Activated effector memory CD4-positive, alpha-beta T cell treated with anti-CD3 and anti-CD28 coated beads, Interleukin-2, amount 50 U/mL, for 16 hours (primary cell): ENCODE results near the gene RASGRF2.

ENCODE experiments used
- DNase-seq: peaks from one replicate; pipeline ENCODE4 v3.0.0-alpha.2; 2020

Gene RASGRF2

DNA sequence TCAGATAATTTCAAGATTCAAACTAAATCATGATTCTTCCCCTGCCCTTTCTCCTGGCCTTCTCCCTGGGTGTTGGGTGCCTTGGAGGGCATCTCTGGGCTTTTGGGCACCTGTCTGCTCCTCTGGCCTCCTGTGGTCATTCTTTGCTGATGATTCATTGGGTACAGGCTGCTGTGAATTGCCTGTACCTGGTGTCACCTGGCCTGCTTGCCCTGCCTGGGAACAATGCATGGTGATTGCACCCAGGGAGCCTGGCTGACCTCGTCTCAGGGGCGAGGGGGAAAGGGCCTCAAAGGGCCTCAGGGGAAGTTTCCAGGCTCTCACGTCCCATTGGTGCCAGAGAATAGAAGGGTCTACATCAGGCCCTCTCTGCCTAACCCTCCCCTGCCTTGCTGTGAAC lies 252.9 kb downstream of the RASGRF2 start:
- no peak for DNase-seq

DNA sequence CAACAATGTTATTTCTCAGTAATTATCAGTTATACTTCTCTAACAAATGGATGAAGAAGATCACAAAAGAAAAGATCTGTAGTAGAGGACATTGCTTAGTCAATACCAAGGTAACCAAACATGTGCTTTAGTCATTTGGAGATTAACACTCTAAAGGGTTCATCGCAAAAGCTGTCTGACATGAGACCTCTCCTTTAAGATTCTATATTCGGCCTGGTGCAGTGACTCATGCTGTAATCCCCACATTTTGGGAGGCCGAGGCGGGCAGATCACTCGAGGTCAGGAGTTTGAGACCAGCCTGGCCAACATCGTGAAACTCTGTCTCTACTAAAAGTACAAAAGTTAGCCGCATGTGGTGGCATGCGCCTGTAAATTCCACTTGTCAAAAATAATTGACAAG lies 254.7 kb downstream of the RASGRF2 start:
- no peak for DNase-seq

DNA sequence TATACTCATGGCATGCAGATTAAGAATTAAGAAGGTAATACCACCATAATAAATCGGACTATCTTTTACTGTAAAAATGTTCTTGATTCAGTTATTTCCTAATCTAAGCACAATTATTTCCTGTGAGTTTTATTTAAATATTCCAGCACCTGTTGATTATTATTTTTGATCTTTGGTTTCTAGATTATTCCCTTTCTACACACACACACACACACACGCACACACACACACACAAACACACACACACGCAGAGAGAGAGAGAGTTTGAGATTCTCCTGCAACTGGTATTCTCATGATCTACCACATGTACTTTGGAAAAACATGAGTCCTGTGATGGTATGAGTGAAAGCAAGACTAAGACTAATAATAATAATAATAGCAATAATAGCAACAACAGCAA lies 256.0 kb downstream of the RASGRF2 start:
- no peak for DNase-seq

DNA sequence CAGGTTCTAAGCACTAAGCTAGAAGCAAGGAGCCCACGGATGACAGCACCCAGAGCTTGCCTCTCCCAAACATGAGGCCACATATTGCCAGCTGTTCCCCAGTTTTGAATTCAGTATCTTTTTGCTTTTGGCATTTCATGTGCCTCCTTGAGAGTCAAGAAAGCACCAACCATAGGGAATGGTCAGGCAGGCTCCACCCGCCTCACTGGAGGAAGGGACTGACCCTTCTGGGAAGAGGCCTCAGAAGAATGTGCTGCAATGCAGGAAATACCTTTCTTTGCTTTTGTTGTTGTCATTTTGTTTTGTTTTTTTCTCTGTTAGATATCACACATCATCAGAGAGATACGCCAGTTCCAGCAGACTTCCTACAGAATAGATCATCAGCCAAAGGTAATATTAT lies 259.2 kb downstream of the RASGRF2 start:
- DNase-seq: no peak

DNA sequence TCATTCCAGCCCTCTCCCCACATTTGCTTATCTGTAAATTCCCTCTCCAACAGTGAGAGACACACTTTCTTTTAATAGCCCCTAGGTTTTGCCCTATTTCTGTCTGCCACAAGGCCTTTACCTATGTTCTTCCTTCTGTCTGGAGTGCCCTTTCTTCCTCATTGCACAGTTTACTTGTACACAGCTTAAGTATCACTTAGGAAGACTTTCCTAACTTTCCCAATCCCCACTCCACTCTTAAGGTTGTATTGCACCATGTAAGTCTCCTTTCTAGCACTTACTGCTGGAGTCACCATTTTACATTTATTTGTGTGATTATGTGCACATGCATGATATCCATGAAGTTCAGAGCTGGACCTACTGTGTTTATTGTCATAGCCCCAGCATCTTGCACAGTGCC lies 262.1 kb downstream of the RASGRF2 start:
- DNase-seq: no peak

DNA sequence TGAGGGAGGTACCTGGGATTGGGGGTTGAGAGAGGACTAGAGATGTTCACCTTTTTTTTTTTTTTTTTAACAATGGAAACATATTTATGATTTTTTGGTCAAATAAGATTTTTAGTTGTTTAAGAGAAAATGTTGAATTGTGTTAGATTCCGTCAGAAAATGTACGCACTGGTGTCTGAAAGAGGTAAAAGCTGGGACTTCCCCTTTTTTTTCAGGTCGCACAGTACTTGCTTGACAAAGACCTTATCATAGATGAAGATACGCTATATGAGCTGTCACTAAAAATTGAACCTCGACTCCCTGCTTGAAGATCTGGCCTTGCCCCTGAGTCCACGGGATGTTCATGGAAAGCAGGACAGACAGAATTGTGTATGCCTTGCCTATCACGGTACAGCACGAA lies 265.3 kb downstream of the RASGRF2 start:
- DNase-seq: no peak

DNA sequence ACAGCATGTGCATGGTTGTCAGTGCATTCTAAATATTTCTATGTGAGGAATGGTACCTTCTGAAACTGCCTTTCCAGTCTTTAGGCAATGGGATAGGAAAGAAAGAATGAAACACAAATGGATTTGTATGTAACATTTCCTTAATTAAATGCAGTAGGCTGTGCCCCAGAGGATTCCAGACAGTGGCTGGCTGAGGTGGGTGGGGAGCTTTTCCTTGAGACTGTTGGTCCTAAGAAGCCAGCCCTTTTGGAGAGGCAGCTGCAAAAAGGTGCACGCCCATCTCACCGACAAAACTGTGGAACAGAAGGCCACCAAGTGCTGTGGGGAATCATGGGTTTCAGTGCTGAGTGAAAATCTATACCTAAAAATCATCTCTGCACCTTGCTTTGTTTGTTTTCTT lies 266.1 kb downstream of the RASGRF2 start:
- DNase-seq: no peak

DNA sequence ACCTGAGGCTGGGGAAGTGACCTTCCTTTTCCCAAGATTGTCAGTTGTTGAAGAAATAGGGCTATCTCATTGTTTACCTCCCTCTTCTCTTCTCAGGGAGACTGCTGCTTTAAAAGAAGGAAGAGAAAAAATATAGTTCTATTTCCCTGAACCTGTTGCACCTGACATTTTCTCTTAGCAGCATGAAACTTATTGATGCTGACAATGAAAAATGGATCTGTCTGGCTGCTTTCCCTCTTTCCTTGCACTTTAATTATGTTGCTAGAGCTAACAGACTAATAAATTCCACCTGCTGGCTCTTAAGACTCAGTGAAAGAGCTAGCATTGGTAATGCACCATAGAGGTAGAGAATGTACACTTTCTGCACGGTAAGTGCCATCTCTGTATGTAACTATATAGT lies 266.8 kb downstream of the RASGRF2 start:
- no peak for DNase-seq

DNA sequence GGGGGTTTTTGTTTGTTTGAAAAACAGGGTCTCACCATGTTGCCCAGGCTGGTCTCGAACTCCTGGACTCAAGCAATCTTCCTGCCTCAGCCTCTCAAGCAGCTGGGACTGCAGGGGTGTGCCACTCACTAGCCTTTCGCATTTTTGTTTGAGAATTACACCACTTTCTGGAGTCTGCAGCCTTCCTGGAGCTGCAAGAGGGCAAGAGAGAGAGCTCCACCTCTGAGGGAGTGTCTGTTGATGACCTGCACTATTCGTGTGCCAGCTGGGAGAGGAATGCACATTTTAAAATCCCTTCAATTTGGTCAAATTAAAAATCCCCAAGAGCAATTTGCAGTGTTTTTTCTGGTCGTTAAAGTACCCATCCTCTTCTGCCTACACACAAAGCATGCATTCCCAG lies 267.9 kb downstream of the RASGRF2 start:
- no peak for DNase-seq

DNA sequence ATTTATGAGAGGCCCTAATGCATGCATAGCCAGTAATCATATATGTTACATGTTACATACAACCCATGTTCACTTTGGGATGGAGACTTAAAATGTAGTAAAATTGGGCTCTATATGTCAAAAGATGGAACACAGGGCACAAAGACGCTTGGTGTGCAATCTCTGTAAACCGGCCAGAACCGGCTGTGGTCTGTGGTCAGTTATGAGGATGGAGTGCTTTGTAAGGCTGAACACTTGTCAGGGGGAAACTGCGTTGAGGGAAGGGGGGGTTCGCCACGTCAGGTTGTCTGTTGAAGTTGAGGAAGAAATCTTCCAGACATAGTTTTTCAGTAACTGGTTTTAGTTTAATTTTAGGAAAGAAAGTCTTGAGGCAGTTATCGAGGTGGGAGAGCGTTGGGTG lies 270.3 kb downstream of the RASGRF2 start:
- DNase-seq: no peak

DNA sequence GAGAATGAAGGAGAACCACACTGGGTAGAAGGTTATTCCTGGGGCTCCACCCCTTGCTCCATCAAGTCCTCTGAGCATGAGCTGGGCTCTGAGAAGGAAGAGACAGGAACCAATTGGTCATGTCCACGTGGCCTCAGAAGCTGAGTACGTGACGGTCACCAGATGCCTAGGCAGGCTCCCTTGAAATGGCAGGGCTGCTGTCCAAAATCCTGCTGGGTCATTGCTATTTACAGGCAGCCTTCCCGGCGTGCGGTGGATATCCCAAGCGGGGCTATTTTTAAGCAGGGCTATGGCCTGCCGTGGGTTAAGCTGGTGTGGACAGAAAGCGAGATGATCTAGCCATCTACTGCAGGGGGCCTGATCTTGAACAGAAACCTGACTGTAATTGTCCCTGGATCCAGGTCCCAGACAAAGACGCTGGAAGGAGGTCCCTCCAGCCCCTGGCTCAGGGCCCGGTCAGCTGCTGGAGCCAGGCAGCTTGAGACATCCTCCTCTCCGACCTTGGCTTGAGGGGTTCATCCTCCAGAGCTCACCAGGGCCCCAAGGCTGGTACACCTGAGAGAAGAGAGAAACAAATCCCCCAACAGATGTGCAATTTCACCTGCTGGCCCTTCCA lies 272.4 kb downstream of the RASGRF2 start:
- no peak for DNase-seq

DNA sequence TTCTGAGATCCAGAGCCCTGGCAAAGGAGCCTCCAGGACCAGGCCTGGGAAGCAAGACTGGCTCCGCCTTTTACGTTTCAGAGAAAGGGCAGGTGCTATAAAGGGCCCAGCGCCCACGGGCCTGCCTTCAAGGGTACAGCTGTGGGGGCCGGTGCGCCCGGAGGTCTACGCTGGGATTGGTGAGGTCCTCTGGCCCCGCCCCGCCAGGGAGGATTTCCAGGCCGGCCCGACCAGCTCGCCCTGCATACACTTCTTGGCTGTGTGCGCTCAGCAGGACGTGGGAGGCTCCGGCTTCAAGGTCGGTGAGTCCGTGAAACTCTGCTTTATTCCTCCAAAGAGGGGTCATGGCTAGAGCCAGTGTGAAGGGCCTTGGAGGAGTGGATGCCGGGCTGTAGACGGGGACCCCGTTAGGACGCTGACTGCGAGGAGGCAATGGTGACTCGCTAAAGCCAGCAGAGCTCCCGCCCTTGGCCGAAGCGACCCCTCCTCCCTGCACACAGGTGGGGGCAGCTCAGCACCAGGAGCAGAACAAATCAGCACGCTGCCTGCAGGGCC lies 273.0 kb downstream of the RASGRF2 start, which contains the start of gene CKMT2:
Gene CKMT2, plus strand, starts transcription at position 243 of the 555 bp plus-strand sequence. CDS start 17,811 bp downstream, outside the sequence.
- no peak for DNase-seq

DNA sequence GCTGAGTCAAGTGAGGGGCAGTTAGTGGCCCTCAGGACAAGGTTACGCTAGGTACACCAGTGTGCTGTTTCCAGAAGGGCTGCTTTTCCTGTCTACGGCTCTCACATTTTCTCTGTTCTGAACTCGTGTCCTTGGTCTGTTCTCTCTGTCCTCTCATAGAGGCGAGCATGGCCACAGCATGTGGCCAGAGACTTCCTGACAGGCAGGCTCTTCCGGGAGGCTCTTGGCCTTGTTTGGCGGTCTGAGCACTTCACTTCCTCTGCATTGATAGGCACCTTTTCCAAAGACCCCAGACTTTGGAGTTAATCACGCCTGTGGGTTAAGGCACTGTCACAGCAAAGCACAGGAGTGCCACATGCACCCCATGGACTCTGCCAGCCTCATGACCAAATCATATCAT lies 274.1 kb downstream of the RASGRF2 start:
- no peak for DNase-seq

DNA sequence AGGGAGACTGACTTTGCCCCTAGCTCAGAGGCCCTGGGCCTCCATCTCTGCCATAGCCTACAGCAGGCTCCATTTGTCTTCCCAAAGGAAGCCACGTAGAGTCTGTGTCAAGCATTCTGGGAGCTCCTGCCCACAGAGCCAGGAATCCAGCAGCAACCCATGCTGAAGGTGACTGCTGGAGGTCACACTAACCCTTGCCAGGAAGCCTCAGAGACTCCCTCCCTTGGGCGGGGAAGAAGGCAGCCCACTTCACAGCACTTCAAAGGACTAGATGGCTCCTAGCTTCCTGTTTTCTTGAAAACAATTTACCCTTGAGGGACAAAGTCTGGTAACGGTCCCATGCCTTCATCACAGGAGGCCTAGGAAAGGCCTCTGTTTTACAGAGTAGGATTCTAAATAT lies 274.6 kb downstream of the RASGRF2 start:
- DNase-seq: no peak

DNA sequence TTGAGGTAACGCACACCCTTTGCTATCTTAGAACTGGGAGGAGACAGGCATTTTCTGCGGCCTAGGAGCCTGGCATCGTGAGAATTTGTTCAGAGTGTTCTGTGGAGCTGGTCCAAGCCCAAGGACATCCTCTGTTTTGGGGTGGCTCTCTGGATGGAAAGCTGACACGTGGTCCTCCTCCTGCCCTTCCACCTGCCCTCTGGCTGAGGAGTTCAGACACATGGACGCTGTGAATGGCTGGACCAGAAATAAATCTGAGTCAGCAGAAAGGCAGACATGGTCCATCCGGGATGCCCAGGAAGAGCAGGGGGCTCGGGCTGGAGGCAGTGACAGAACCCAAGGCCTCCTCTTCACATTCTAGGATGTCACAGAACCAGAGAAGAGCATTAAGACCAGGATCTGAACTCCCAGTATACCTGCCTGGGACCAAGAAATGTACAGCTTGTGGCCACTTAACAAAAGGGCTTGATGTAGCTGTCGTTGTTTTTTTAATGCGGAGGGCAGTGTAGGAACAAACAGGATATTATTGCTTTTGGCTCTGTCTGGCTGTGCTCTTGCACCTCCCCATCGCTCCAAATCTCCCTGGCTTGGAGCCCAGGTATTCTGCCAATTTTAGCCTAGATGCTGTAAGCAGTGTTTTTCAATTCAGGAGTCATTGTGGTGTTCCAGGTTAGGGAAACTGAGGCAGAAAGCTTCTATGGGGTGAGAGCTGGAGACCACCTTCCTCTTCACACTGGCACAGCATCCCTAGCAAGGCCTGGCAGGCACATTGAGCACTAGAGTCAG lies 275.3 kb downstream of the RASGRF2 start:
- no peak for DNase-seq

DNA sequence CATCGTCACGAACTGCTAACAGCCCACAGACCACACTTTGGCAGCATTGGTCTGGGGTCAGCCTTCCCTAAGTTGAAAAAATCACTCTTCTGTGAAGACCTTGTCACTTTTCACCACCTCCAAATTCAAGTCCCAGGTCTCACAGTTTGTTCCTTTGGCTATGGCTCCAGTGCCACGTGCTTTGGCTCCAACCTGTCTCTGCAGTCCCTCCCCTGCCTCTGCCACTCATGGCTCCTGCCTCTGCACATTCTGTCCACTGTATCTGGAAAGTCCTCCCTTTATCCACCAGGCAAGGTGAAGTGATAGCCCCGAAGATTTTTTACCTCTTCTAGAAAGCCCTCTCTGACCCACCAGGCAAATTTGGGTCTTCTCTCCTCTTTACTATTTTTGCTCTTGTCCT lies 278.3 kb downstream of the RASGRF2 start:
- no peak for DNase-seq

DNA sequence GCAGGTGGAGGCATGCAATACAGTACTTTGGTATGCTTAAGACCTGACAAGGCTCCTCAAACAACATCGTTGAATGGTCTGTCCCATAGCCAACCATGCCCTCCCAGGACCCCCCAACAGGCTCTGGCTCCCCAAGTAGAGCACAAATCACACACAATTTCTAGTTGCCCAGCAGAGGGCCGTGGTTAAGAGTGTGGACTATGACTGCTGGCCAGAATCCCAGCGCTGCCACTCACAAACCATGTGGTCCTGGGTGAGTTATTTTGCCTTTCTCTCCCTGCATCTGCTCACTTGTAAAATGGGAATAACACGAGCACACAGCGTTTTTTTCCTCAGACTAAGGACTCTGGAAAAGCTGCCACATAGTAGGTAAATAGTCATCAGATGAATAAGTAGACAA lies 279.4 kb downstream of the RASGRF2 start:
- no peak for DNase-seq

DNA sequence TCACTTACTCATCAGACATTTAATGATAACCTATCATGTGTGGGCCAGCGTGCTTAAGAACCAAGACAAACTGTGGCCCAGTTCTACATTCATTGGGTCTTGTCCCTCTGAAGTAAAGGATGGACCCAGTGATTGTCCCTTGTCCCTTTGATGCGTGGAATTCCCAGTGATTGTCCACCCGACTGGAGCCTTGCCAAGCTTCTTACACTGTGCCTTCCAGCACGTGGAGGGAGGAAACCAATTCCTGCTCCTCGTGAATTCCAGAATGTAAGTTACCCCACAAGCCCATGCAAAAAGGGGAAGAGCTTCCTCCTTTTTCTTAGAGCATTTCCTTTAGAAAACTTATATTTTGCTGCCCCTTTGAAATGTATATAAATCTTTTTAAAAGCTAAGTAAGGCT lies 280.8 kb downstream of the RASGRF2 start:
- DNase-seq: no peak

DNA sequence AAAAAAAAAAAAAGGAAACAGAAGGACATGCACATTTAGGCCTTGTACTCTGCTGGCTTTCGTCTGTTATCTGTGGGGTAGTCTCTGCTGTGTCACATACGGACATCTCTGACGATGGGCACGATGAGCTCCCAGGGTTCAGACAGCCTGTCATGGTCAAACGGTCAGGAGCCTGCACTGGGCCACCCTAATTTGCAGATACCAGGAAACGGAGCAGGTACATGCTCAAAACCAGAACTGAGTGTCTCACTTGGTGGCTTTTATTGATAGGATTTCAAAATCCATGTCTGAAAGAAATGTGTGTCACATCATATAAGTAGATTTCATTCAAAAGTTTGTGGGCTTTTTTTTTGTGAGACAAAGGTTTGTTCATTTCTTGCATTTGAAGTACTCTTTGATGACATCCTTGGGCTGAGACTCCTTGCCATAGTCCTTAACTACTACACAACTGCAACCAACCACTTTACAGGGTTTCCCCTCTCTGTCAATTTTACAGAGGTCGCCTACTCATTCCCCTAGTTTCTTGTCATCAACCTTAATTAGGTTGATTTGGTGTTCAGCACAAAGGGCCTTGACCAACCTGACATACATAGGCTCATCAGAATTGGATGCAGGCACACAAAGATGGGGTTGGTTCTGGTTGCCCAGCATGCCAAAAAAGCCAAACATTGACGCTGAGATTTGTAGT lies 281.9 kb downstream of the RASGRF2 start:
- no peak for DNase-seq

DNA sequence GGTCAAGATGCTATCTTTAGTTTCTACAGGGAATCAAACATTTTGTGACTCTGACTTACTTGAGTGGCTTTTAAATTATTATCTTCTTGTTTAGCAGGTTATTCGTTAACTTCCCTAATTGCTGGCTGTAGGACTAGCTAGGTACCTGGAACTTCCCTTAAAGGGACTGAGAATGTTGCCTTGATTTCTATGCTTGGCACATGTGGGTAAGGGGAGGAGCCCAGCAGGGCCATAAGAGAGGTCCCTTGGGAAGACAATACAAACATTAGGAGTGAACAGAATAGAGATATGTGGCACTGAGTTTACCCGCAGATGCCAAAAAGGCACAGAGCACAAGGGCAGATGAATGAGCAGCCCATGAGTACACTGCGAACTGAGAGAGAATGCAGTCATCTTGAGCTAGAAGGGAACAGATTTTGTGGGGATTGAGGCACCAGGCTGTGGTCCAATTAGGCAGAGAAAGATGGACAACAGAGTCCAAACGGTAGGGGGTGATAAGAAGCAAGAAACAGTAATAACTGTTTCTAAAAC lies 282.8 kb downstream of the RASGRF2 start:
- DNase-seq: no peak

DNA sequence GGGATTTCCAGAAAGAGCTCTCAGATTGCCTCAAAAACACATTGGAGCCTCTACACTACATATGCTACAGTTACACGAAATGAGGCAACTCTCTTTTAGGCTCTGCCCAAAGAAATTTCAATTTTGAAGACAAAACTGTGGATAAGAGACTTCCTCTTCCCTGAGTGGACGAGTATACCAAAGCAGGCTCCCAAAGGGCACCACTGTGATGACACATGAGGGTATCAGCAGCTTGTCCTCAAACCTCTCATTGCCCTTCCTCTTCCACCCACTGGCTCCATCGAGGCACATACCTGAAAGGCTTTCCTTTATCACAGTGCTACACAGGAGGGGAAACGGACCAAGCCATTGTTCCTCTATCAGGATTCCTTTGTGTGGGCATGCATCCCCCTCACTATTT lies 284.3 kb downstream of the RASGRF2 start:
- DNase-seq: no peak

DNA sequence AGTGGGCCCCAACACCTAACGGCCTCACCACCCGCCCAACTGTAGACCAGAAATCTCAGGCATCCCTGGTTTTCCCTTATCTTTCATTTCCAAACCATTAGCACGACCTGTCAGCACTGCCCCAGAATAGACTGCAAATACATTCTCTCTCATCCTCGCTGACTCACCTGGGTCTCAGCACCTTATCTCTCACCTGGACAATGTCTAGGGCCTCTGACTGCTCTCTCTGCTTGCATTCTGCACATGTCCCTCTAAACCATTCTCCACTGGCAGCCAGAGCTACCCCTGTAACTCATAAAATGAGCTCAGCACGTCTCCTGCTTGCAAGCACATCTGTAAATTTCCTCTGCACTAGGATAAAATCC lies 285.7 kb downstream of the RASGRF2 start:
- no peak for DNase-seq

DNA sequence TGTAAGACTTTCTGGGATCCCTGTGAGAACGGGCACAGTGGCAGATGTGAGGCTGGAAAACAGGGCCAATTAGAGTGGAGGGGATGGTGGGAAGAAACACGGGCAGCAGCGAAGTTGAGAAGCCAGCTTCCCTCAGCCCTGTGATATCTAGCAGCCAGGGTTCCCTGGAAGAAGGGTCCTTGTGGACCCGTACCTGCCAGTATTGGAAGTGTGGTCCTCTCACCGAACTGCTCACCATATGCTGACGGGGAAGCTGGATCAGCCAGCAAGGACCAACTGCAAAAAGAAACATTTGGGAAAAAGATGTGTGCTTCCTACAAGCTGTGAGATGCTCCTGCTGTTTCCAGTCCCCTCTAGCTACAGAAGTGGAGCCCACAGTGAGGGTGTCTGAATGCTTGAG lies 286.5 kb downstream of the RASGRF2 start:
- no peak for DNase-seq
